Stimulated activated naive CD8-positive, alpha-beta T cell treated with anti-CD3 and anti-CD28 coated beads, Interleukin-15, Interleukin-2, amounts not matched to agents 100 U/mL and 50 U/mL, for 24 hours (primary cell): ENCODE measurements around the gene AEBP2.
A peak's percentile ranks its signal among the peaks of the same experiment; 100 is the strongest.
"Not testable (repeated sequence)": the region's sequence is repeated elsewhere in the genome, so short reads cannot be mapped to it uniquely, and the experiment has no call there.

Source experiments
- ATAC-seq: fragments of 150-1000 bp; cut with Tn5 transposase; one replicate; pipeline ENCODE4 v1.10.0; 2021
- DNase-seq: peaks from one replicate; pipeline ENCODE4 v3.0.0; 2021

Gene AEBP2

DNA sequence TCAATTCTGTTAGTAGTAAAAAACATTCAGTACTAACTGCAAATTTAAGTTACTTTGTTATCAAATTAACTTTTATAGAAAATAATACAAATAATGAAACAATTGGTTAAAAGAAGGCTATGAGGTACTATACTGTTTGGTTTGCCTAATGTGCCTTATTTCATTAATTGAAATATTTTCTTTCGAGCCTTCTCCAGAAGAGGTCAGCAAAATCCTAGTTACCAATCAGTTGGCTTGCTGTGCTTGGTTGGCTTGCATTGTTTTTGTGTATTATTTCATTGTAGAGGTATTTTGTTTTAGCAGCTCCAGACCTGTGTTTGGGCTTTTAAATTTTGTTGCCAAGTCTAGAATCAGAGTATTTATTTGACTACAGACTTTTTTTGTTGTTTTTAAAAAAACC, 68.5 kb downstream of the AEBP2 start:
- ATAC-seq, result no peak
- no peak for DNase-seq

DNA sequence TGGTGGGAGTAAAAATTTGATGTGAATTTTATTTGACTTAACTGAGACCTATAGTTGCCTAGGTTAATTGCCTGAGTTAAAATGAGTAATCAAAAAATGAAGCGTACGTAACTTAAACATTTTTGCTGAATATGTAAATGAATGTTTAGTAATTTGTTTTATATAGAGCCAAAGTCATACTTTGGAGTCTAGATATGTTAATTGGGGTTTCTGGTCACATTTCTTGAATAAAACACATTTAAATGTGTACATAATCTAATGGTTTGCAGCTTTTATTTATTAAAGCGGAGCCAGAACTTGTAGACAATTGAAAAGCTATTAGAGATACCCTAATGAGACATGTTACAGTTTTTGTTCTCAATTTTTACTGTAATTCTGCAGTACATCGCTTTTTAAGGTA, 71.2 kb downstream of the AEBP2 start:
- ATAC-seq, result no peak
- no peak for DNase-seq

- no peak for ATAC-seq
- no peak for DNase-seq
Observed at GRCh38 chr12:19515179-19515578, 75.9 kb downstream of the AEBP2 start.

- ATAC-seq (no peak), DNase-seq (no peak)
Observed at GRCh38 chr12:19517583-19517982, 78.3 kb downstream of the AEBP2 start.

DNA sequence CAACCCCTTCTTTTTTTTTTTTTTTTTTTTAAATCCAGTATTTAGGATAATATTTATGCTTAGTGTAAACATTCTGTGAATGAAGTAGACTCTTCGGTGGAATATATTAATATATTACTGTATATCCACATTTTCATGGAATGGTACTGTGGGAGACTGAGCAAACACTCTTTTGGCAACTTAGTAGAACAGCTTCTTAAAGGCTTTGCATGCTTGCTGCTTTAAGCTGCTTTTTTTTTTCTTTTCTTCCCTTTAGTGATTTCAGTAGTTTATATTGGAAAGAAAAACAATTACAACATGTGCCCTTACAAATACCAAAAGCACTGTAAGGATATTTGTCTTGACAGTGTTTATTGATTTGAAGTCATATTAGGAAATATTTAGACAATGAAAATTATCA, 78.9 kb downstream of the AEBP2 start:
- no peak for ATAC-seq
- DNase-seq, result no peak

- ATAC-seq, result no peak
- DNase-seq, result no peak
Observed at GRCh38 chr12:19520646-19521415, 81.5 kb downstream of the AEBP2 start.

- no peak for ATAC-seq
- DNase-seq, result no peak
Observed at GRCh38 chr12:19525274-19525673, 86.0 kb downstream of the AEBP2 start.

- DNase-seq, result no peak
- no peak for ATAC-seq
Observed at GRCh38 chr12:19527866-19528265, 88.6 kb downstream of the AEBP2 start.

DNA sequence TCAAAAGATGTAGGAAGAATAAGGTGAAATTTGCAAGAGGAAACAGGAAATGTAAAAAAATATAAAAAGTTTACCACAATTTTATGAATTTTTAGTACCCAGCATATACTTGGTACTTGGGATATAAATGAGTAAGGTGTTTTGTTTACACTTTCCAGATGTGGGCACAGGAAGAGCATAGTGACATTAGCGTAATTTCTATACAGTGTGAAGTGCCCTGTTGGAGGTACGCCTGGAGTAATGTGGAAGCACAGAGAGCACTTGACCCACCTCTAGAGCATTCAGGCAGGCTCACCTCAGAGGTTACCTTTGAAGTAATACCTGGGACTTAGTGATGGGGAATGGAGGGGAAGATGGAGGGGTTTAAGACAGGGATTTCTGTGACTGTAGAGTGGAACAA, 89.5 kb downstream of the AEBP2 start:
- ATAC-seq (peak; percentile 84), DNase-seq (no peak)

DNA sequence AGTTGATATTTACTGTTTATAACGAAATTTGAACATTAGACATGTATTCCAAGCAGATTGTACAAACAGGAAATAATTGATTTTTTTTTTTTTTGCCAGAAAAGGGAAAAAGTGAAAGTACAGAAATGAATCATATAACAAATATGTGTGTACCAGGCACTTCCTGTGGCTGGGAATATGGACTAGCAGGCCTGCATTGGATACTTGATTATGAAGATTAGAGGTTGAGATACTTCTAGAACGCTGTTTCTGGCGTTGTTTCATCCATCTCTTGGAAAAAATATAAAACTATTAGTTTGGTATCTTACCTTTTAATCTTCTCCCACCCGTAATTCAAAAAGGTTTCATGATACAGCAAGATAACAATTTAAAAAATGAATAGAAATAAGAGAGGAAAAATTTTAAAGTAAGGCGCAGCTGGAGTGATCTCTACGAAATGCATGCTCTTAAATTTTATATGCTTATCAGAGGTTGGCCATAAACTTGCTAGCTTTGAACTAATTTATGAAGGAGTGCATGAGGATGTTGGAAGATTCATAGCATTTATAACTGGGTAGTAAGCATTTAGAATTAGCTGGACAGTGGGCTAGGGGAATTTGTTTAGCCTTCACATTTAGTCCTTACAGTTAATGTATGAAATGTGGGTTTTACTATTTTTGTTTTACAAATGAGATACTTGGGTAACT, 90.8 kb downstream of the AEBP2 start:
- no peak for DNase-seq
- no peak for ATAC-seq

GRCh38 chr12:19530637-19531023, 91.3 kb downstream of the AEBP2 start:
- DNase-seq, result no peak
- ATAC-seq, result no peak

GRCh38 chr12:19533567-19533966, 94.3 kb downstream of the AEBP2 start:
- DNase-seq (no peak), ATAC-seq (no peak)

DNA sequence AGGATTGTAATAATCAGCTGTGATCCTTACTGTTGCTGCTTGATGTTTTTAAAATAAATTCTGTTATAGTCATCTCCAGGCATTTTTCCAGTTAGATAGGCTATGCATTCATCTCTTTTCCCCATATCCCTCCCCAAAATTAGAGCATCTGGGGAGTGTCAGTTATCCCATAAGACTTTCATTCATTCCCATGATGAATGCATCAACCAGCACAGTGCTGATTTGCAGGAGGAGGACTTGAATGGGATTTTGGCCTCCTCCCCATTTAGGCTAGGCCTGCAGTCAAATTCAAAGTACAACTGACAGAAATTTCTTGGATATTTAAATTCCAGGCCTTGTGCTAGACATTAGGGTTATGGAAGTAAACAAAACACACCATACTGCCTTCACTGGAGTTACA, 99.8 kb downstream of the AEBP2 start:
- no peak for ATAC-seq
- DNase-seq, result no peak

GRCh38 chr12:19539836-19540235, 100.5 kb downstream of the AEBP2 start:
- no peak for ATAC-seq

DNA sequence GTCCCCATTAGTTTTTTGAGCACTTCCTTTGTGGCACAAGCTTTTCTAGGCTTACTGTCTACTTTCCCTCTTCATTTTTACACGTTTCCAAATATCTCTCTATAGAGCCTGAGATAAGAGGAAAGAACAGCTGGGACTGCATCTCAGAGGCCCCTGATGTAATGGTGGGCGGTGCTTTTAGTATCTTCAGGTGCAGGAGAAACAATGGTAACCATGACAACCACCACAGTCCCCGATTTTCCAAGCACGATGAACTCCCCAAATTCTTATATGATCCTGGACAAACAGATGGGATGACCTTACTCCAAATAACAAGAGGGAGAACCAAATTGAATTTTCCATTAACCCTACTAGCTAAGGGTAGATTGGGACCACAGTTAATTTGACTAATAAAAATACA, 103.3 kb downstream of the AEBP2 start:
- ATAC-seq (no peak), DNase-seq (no peak)

More at GRCh38 chr12:19539836-19540235, 100.5 kb downstream of the AEBP2 start:
- no peak for DNase-seq

DNA sequence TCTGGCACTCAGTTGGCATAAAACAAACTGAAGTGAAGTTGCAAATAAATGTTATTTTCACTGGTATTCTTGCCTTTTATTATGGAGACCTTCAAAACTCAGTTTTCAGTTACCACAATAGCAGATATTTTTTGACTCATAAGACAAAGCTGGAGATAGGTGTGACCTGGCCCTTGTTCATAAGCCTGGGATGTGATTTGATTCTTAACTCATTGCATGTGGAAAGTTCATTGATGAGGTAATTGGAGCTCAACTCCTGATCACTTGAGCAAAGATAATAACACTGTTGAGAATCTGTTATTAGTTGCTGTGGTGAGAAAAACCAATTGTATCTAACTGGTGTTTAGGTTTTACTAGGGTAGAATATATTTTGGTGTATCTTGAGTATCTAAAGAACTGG, 105.1 kb downstream of the AEBP2 start:
- ATAC-seq (no peak), DNase-seq (no peak)

- ATAC-seq (no peak), DNase-seq (no peak)
Observed at GRCh38 chr12:19545301-19545700, 106.0 kb downstream of the AEBP2 start.

DNA sequence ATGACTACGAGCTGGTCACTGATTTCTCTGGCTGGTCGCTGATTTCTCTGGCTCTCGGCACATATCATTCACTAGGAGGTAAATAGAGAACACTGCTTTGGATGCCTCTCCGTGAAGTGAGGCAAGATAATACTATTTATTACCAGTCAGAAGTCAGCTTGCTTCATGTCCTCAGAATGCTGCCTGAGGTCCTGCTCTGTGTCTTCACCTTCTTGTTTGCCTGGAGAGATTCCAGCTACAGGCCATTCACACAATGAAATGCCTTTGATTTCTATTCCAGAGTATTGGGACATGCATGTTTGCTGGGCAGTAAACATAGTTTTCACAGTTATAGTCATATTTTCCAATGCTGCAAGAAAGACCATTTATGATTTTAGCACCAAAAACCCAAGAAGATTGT, 106.7 kb downstream of the AEBP2 start:
- DNase-seq (no peak), ATAC-seq (no peak)

DNA sequence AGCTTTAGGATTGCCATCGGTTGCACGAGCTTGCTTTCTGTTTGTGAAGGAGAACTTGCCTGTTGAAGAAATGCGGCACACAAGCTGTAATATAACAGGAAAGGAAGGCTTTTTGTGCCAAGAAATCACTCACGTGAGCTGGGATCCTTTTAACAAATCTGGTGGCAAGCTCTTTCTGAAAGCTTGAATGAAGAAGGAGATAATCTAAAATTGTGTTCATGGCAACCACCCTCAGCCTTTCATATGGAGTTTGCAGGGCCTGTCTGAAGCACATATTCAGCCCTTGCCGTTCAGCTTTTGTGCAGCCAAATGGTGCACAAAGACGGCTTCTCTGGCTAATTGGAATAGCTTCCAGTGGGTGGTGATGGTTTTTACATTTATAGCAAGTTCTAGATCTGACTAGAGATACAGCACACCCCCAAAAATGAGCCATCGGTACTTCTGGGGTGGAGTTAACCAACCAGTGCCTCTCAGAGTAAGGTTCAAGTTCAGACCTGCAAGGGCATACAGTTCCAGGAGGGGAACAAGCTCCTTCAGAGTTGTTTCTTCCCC, 107.4 kb downstream of the AEBP2 start:
- ATAC-seq, result no peak
- DNase-seq, result no peak

DNA sequence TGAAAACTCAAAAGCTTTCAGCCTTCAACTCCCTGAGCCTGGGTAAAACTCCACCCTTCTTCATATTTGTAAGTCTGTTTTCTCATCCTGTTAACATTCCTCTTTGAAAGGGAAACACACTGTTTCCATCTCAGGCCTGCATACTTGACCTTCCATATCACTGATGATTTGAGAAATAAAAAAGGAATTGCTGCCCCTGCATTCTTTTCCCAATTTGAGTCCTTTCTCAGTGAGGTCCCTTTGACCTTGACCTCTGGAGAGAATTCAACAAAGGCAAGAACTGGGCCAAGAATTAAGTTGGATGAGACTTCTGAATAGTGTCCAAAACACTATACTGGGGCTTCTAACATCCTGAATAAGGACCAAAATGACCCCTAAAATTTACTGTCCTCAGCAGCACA, 108.0 kb downstream of the AEBP2 start:
- DNase-seq, result no peak
- ATAC-seq, result no peak

GRCh38 chr12:19548834-19549233, 109.5 kb downstream of the AEBP2 start:
- DNase-seq, result no peak
- no peak for ATAC-seq

DNA sequence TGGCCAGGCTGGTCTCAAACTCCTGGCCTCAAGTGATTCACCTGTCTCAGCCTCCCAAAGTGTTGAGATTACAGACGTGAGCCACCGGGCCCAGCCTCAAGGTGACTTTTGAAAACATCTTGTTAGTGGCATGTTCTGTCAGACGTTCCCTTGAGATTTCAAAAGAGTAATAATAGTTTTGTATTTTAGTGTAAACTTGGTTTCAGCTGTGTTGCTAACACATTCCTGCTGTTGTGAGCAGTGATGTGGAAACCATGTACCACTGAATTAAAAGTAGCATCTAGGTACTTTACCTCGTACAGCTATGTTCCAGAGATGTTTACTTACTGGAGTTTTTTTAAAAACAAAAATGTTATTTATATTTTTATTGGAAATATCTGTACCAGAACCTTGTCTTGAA, 111.3 kb downstream of the AEBP2 start:
- no peak for ATAC-seq

GRCh38 chr12:19552441-19553097, 113.3 kb downstream of the AEBP2 start:
- DNase-seq, result not testable (repeated sequence)
- peak; percentile 94 for ATAC-seq

More for the DNA sequence above, 111.3 kb downstream of the AEBP2 start:
- DNase-seq, result no peak
